ENCODE results near the gene LONRF2. TPM values are rescaled to one million over a fixed set of nuclear protein-coding genes. Genes with fewer than 3 reads are reported as not detected.

LONRF2 gene
- total RNA-seq, 1 experiment from 2014 or later: 2.7 TPM

DNA sequence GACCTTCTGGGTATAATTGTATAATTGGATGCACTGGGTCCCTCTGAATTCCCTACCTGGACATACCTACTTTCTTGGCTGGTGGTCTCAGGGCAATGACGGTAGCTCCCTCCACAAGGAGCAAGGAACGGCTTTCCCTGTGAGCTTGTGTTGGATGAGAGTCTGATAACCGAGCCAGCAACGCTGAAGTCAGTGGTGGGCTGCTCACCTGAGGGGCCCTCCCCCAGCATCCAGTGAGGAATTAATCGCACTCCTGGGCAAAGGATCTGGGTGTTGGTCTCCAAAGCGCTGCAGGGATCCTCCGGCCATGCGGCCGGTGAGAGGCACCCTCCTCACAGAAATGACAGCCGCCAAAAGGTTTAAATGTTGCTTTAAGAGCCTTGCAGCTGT, 47.1 kb downstream of the LONRF2 start:
- H2BK120ac ChIP-seq (ENCODE audit: low read depth, low read length, poor library complexity, severe bottlenecking): no peak overlapping the region
- H2AK5ac ChIP-seq (ENCODE audit: insufficient read length, low read length): no peak overlapping the region
- no peaks in the 10 kb centered on the region for H3K79me1 ChIP-seq (ENCODE audit: insufficient read depth, low read depth, low read length, poor library complexity, severe bottlenecking)
- no peaks in the 10 kb centered on the region for H3K79me2 ChIP-seq (ENCODE audit: insufficient read depth, low read length)
- no peak overlapping the region for H2BK5ac ChIP-seq (ENCODE audit: insufficient read length, low read length)
- H2BK20ac ChIP-seq (ENCODE audit: low read depth, low read length, poor library complexity, severe bottlenecking): no peak overlapping the region
- no peak overlapping the region for H3K23ac ChIP-seq (ENCODE audit: insufficient read length, low read depth, low read length)
- no peak overlapping the region for H2AFZ ChIP-seq (ENCODE audit: low read length)
- no peaks in the 10 kb centered on the region for H4K20me1 ChIP-seq (ENCODE audit: control insufficient read depth, insufficient read depth, insufficient read length)
- peaks cover 3 to 9% (median 4%) of the 10 kb centered on the region in 3 experiments; a peak in 5 of 7 replicates for H3K36me3 Mint-ChIP-seq (ENCODE audit: insufficient read depth in 1 of 3, low read depth in 3 of 3)
- no peak overlapping the region for H4K8ac ChIP-seq (replicated peaks; ENCODE audit: insufficient read length, low read depth, low read length)
- no peak overlapping the region for H3K9ac ChIP-seq (ENCODE audit: extremely low read depth, insufficient read length, low read length)
- no peak overlapping the region for H3K4me3 Mint-ChIP-seq
- H3K18ac ChIP-seq (ENCODE audit: insufficient read length, low read depth, low read length): no peak overlapping the region
- no peaks in the 10 kb centered on the region; the same call in 1 of the 2 replicates for H3K27me3 Mint-ChIP-seq (ENCODE audit: low read depth)
- no peaks in the 10 kb centered on the region for H3K23me2 ChIP-seq (ENCODE audit: insufficient read length, low read depth, low read length, poor library complexity, severe bottlenecking)
- peaks cover 9 to 11% of the 10 kb centered on the region in 2 experiments; a peak in 4 of 5 replicates for H3K9me3 Mint-ChIP-seq
- no peak overlapping the region for H2BK15ac ChIP-seq (ENCODE audit: low read depth, low read length)
- no peak for TF ChIP-seq CTCF (conservative IDR thresholded peaks at IDR 0.05)
- no peak overlapping the region for H3K4me2 ChIP-seq (ENCODE audit: insufficient read depth, insufficient read length, low read length)
- no peak overlapping the region; the same call in 1 of the 2 replicates for H3K14ac ChIP-seq (ENCODE audit: insufficient read depth, low read length)
- H3T11ph ChIP-seq (ENCODE audit: low read length): no peak overlapping the region
- H2BK12ac ChIP-seq (ENCODE audit: insufficient read length, low read depth, low read length): no peak overlapping the region
- no peaks in the 10 kb centered on the region; the same call in 1 of the 2 replicates for H3K4me1 ChIP-seq (ENCODE audit: insufficient read depth, low read length)
- no peak overlapping the region for H4K5ac ChIP-seq (ENCODE audit: insufficient read length, low read depth, low read length)
- no peaks in the 10 kb centered on the region for H3K27me3 ChIP-seq (ENCODE audit: insufficient read depth, low read length)
- peaks cover 5 to 9% of the 10 kb centered on the region in 2 experiments for H3K4me1 Mint-ChIP-seq
- DNase-seq: peak; percentile 22
- H3K27ac Mint-ChIP-seq: no peak overlapping the region
- no peak overlapping the region for H3K27ac ChIP-seq (ENCODE audit: insufficient read length, low read depth, low read length)
- no peak overlapping the region for H4K91ac ChIP-seq (ENCODE audit: insufficient read length, low read depth, low read length)
- no peak overlapping the region for H3K56ac ChIP-seq (ENCODE audit: insufficient read length, low read depth, low read length)
- H3K9me3 ChIP-seq (ENCODE audit: control insufficient read depth, low read depth, low read length): no peaks in the 10 kb centered on the region
- WGBS (ENCODE audit: extremely low coverage, insufficient read length, low lambda C conversion rate): no CpG with 5 or more reads among the region's 10 CpGs
- H3K4ac ChIP-seq (ENCODE audit: low read depth, low read length): no peak overlapping the region

Data from H9 (cell line).